HepG2 (cell line): ENCODE results near the gene SLC2A5. TPM values are rescaled to one million over a fixed set of nuclear protein-coding genes. Genes with fewer than 3 reads are reported as not detected.
A peak's percentile ranks its signal among the peaks of the same experiment; 100 is the strongest.

Experiments used
- BORCS8-MEF2B ChIP-seq: sonication (generic); formaldehyde crosslinking; IDR thresholded peaks from 2 replicates; pipeline ENCODE4 v1.8.0; 2022; ENCODE audit warnings: mild to moderate bottlenecking, missing genetic modification reagents
- KIAA2018 ChIP-seq: sonication (generic); formaldehyde crosslinking; IDR thresholded peaks from 2 replicates; pipeline ENCODE4 v1.5.0; 2020; ENCODE audit warnings: mild to moderate bottlenecking, missing genetic modification reagents, borderline replicate concordance
- NFAT5 ChIP-seq: sonication (generic); formaldehyde crosslinking; IDR thresholded peaks from 2 replicates; pipeline ENCODE4 v1.4.0; 2020; ENCODE audit warnings: missing genetic modification reagents
- NR1H2 ChIP-seq: sonication (generic); formaldehyde crosslinking; IDR thresholded peaks from 2 replicates; pipeline ENCODE4 v1.8.1; 2022; ENCODE audit warnings: low read depth, missing genetic modification reagents, borderline replicate concordance
- SNAI1 ChIP-seq: sonication (generic); formaldehyde crosslinking; IDR thresholded peaks from 2 replicates; pipeline ENCODE4 v1.5.0; 2020; ENCODE audit warnings: mild to moderate bottlenecking, missing genetic modification reagents, borderline replicate concordance
- ZNF431 ChIP-seq: sonication (generic); formaldehyde crosslinking; IDR thresholded peaks from 2 replicates; pipeline ENCODE4 v1.9.0; 2022; ENCODE audit warnings: missing genetic modification reagents, low read depth, mild to moderate bottlenecking, borderline replicate concordance
- ZNF770 ChIP-seq: sonication (generic); formaldehyde crosslinking; IDR thresholded peaks from 2 replicates; pipeline ENCODE4 v1.5.0; 2020; ENCODE audit warnings: mild to moderate bottlenecking, missing genetic modification reagents
- ZSCAN29 ChIP-seq: sonication (generic); formaldehyde crosslinking; conservative IDR thresholded peaks from 2 replicates; pipeline ENCODE4 v1.4.0; 2020; ENCODE audit warnings: mild to moderate bottlenecking, missing genetic modification reagents
- polyA plus RNA-seq, 8 experiments: library from polyadenylated mRNA; depleted of rRNA in 3 of 8; stranded (reverse) in 7 of 8; unstranded in 1 of 8; fragments of >200 nt; fragmentation: Illumina TruSeq in 4 of 8; extraction: Trizol in 4 of 8; gene quantifications; 2 replicates each; pipeline versions ENCODE4 v1.2.1 to v1.2.3, GENCODE V29; 2011 to 2016; ENCODE audit warnings: low read depth in 4 of 8, missing spikeins in 1 of 8, mixed read lengths in 1 of 8; ENCODE audit not compliant: insufficient read depth in 1 of 8
- total RNA-seq, 5 experiments: library from RNA; depleted of rRNA; stranded (reverse); fragments of >200 nt; fragmentation: Illumina TruSeq; extraction: Trizol; gene quantifications; 2 replicates each; pipeline ENCODE4 v1.2.3, GENCODE V29; 2016; ENCODE audit warnings: low read depth in 1 of 5

The SLC2A5 gene
- total and polyA plus RNA-seq, 2 of the 13 experiments (the other 11 are each of a cell fraction or from before 2014, with no cell fraction given): 0.04 to 0.54 TPM

- TF ChIP-seq NFAT5 (CRISPR knock-in tag): no peak
- peak; percentile 90 for TF ChIP-seq ZSCAN29 (CRISPR knock-in tag)
- TF ChIP-seq BORCS8-MEF2B (CRISPR knock-in tag): no peak
- TF ChIP-seq NR1H2: no peak
- no peak for TF ChIP-seq ZNF431
- TF ChIP-seq ZNF770 (CRISPR knock-in tag): peak; percentile 64
- no peak for TF ChIP-seq KIAA2018 (CRISPR knock-in tag)
- no peak for TF ChIP-seq SNAI1
These were observed 31.1 kb upstream of the SLC2A5 start (continued) for GRCh38 chr1:9100471-9101043.
